HepG2 (cell line): ENCODE results near the gene SEC14L5. TPM values are rescaled to one million over a fixed set of nuclear protein-coding genes. Genes with fewer than 3 reads are reported as not detected.
A peak's percentile ranks its signal among the peaks of the same experiment; 100 is the strongest.

ENCODE experiments used
- AHR ChIP-seq: IDR thresholded peaks from 2 replicates; pipeline ENCODE4 v1.6.1; 2018; ENCODE audit warnings: missing genetic modification reagents, missing compliant biosample characterization
- AKAP8 ChIP-seq: sonication (generic); formaldehyde crosslinking; IDR thresholded peaks from 2 replicates; pipeline ENCODE4 v1.5.1; 2020; ENCODE audit warnings: mild to moderate bottlenecking, missing genetic modification reagents
- ATM ChIP-seq: fragments of 450-650 bp; IDR thresholded peaks from 2 replicates; pipeline ENCODE4 v1.7.1; 2017; ENCODE audit warnings: mild to moderate bottlenecking, borderline replicate concordance
- CHCHD3 ChIP-seq: sonication (generic); formaldehyde crosslinking; IDR thresholded peaks from 2 replicates; pipeline ENCODE4 v1.8.0; 2022; ENCODE audit warnings: mild to moderate bottlenecking, missing genetic modification reagents, moderate library complexity
- FOXP4 ChIP-seq: sonication (generic); formaldehyde crosslinking; IDR thresholded peaks from 2 replicates; pipeline ENCODE4 v1.4.0; 2020; ENCODE audit warnings: missing genetic modification reagents
- HOXD1 ChIP-seq: sonication (generic); formaldehyde crosslinking; IDR thresholded peaks from 2 replicates; pipeline ENCODE4 v1.5.0; 2020; ENCODE audit warnings: missing genetic modification reagents
- ISX ChIP-seq: sonication (generic); formaldehyde crosslinking; conservative IDR thresholded peaks from 2 replicates; pipeline ENCODE4 v1.5.0; 2020; ENCODE audit warnings: missing genetic modification reagents
- PAF1 ChIP-seq: IDR thresholded peaks from 2 replicates; pipeline ENCODE4 v1.6.1; 2016; ENCODE audit warnings: missing genetic modification reagents, missing compliant biosample characterization
- PHF20 ChIP-seq: sonication (generic); formaldehyde crosslinking; IDR thresholded peaks from 2 replicates; pipeline ENCODE4 v1.5.0; 2020; ENCODE audit warnings: mild to moderate bottlenecking, missing genetic modification reagents
- PHF5A ChIP-seq: IDR thresholded peaks from one replicate; pipeline ENCODE4 v1.6.1; 2018; ENCODE audit warnings: low read depth, missing genetic modification reagents; ENCODE audit not compliant: unreplicated experiment
- POLR2A ChIP-seq, 2 experiments: IDR thresholded peaks; 2 replicates each; pipeline ENCODE4 v1.6.1; 2011; ENCODE audit warnings: low read depth in 2 of 2, low read length in 2 of 2, mild to moderate bottlenecking in 1 of 2, moderate library complexity in 1 of 2; ENCODE audit not compliant: insufficient read depth in 1 of 2
- SALL2 ChIP-seq: sonication (generic); formaldehyde crosslinking; IDR thresholded peaks from 2 replicates; pipeline ENCODE4 v1.8.1; 2023; ENCODE audit warnings: mild to moderate bottlenecking, missing genetic modification reagents, inconsistent platforms
- SMAD1 ChIP-seq: sonication (generic); formaldehyde crosslinking; IDR thresholded peaks from 2 replicates; pipeline ENCODE4 v1.4.0; 2020; ENCODE audit warnings: missing genetic modification reagents, low read depth, mild to moderate bottlenecking, borderline replicate concordance
- YY1 ChIP-seq: IDR thresholded peaks from 2 replicates; pipeline ENCODE4 v1.6.1; 2011; ENCODE audit warnings: low read length, low read depth, moderate library complexity, mild to moderate bottlenecking; ENCODE audit not compliant: insufficient read depth, insufficient replicate concordance
- ZBTB20 ChIP-seq: sonication (generic); formaldehyde crosslinking; IDR thresholded peaks from 2 replicates; pipeline ENCODE4 v1.8.1; 2023; ENCODE audit warnings: missing genetic modification reagents, low read depth, mild to moderate bottlenecking, borderline replicate concordance
- ZBTB21 ChIP-seq: sonication (generic); formaldehyde crosslinking; IDR thresholded peaks from 2 replicates; pipeline ENCODE4 v1.4.0; 2020; ENCODE audit warnings: missing genetic modification reagents
- ZFX ChIP-seq: sonication (generic); formaldehyde crosslinking; IDR thresholded peaks from 2 replicates; pipeline ENCODE4 v1.4.0; 2020; ENCODE audit warnings: mild to moderate bottlenecking, low read depth, missing genetic modification reagents, moderate library complexity
- ZKSCAN5 ChIP-seq: sonication (generic); formaldehyde crosslinking; IDR thresholded peaks from 2 replicates; pipeline ENCODE4 v1.5.1; 2020; ENCODE audit warnings: mild to moderate bottlenecking, missing genetic modification reagents
- ZMYM2 ChIP-seq: sonication (generic); formaldehyde crosslinking; IDR thresholded peaks from 2 replicates; pipeline ENCODE4 v1.8.0; 2022; ENCODE audit warnings: mild to moderate bottlenecking, missing genetic modification reagents
- ZNF317 ChIP-seq: sonication (generic); formaldehyde crosslinking; IDR thresholded peaks from 2 replicates; pipeline ENCODE4 v1.5.0; 2020; ENCODE audit warnings: mild to moderate bottlenecking, missing genetic modification reagents
- ZNF549 ChIP-seq: sonication (generic); formaldehyde crosslinking; IDR thresholded peaks from 2 replicates; pipeline ENCODE4 v1.5.0; 2020; ENCODE audit warnings: missing genetic modification reagents
- ZNF646 ChIP-seq: sonication (generic); formaldehyde crosslinking; IDR thresholded peaks from 2 replicates; pipeline ENCODE4 v1.9.0; 2021; ENCODE audit warnings: mild to moderate bottlenecking, missing genetic modification reagents
- ZNF768 ChIP-seq: sonication (generic); formaldehyde crosslinking; IDR thresholded peaks from 2 replicates; pipeline ENCODE4 v1.4.0; 2020; ENCODE audit warnings: missing genetic modification reagents
- ZNF878 ChIP-seq: sonication (generic); formaldehyde crosslinking; IDR thresholded peaks from 2 replicates; pipeline ENCODE4 v1.8.1; 2023; ENCODE audit warnings: mild to moderate bottlenecking, missing genetic modification reagents, moderate library complexity
- polyA plus RNA-seq, 8 experiments: library from polyadenylated mRNA; depleted of rRNA in 3 of 8; stranded (reverse) in 7 of 8; unstranded in 1 of 8; fragments of >200 nt; fragmentation: Illumina TruSeq in 4 of 8; extraction: Trizol in 4 of 8; gene quantifications; 2 replicates each; pipeline versions ENCODE4 v1.2.1 to v1.2.3, GENCODE V29; 2011 to 2016; ENCODE audit warnings: low read depth in 4 of 8, missing spikeins in 1 of 8, mixed read lengths in 1 of 8; ENCODE audit not compliant: insufficient read depth in 1 of 8
- total RNA-seq, 5 experiments: library from RNA; depleted of rRNA; stranded (reverse); fragments of >200 nt; fragmentation: Illumina TruSeq; extraction: Trizol; gene quantifications; 2 replicates each; pipeline ENCODE4 v1.2.3, GENCODE V29; 2016; ENCODE audit warnings: low read depth in 1 of 5

The SEC14L5 gene
- total and polyA plus RNA-seq, 2 of the 13 experiments (the other 11 are each of a cell fraction or from before 2014, with no cell fraction given): 0.40 to 0.42 TPM

- TF ChIP-seq HOXD1 (CRISPR knock-in tag) (no peak), YY1 (peak; percentile 45), POLR2A (IDR thresholded peaks at IDR 0.05; ENCODE audit: insufficient read depth in 1 of 2, low read depth in 2 of 2, low read length in 2 of 2) (peak; percentile 16 to 72; a peak in 2 of 4 replicates), SALL2 (no peak; the same call in 1 of the 2 replicates), ZNF768 (CRISPR knock-in tag) (peak; percentile 26; the same call in 1 of the 2 replicates), SMAD1 (no peak; the same call in 1 of the 2 replicates), ZMYM2 (CRISPR knock-in tag) (no peak; the same call in 1 of the 2 replicates), ZNF549 (CRISPR knock-in tag) (no peak), ISX (no peak), ZBTB20 (CRISPR knock-in tag) (no peak), ZBTB21 (CRISPR knock-in tag) (no peak), PHF20 (peak; percentile 70; the same call in 1 of the 2 replicates), CHCHD3 (CRISPR knock-in tag) (no peak), ZKSCAN5 (no peak), AKAP8 (CRISPR knock-in tag) (no peak), PHF5A (peak; percentile 56), PAF1 (CRISPR knock-in tag) (no peak), FOXP4 (CRISPR knock-in tag) (peak; percentile 17; the same call in 1 of the 2 replicates), ZNF646 (CRISPR knock-in tag) (no peak), ZNF317 (CRISPR knock-in tag) (no peak), AHR (CRISPR knock-in tag) (0 out of 2 replicates have a peak, but pooled peaks have one; percentile 47), ZFX (peak; percentile 99), ZNF878 (CRISPR knock-in tag) (no peak), ATM (no peak)
Measured at GRCh38 chr16:4936991-4937781, 20.9 kb upstream of the SEC14L5 start, which contains the start of gene PPL (continued).
